Activated CD4-positive, alpha-beta T cell treated with anti-CD3 and anti-CD28 coated beads for 36 hours (primary cell): Measurements from ENCODE around the gene REM1. TPM values are rescaled to one million over a fixed set of nuclear protein-coding genes. Genes with fewer than 3 reads are reported as not detected.
"Not testable (repeated sequence)": the region's sequence is repeated elsewhere in the genome, so short reads cannot be mapped to it uniquely, and the experiment has no call there.

Experiments
- ATAC-seq: fragments of 200-7000 bp; cut with Tn5 transposase; one replicate; pipeline ENCODE4 v1.10.0; 2021; ENCODE audit warnings: mild to moderate bottlenecking, moderate library complexity
- CTCF ChIA-PET: fragments of 350-600 bp; sonication (Branson Sonifier 250); formaldehyde crosslinking; loops from one replicate; lab custom pipeline; 2021; ENCODE audit warnings: antibody characterized with exemption; lab: Charles Lee
- POLR2A ChIA-PET: fragments of 350-600 bp; sonication (Branson Sonifier 250); formaldehyde crosslinking; loops from one replicate; lab custom pipeline; 2021; ENCODE audit warnings: antibody characterized with exemption, inconsistent platforms; lab: Charles Lee
- DNase-seq: peaks from one replicate; pipeline ENCODE4 v3.0.0-alpha.2; 2020
- H3K27ac Mint-ChIP-seq: one replicate; pipeline ENCODE4 v1.8.0; 2021; ENCODE audit warnings: mixed read lengths
- H3K27me3 Mint-ChIP-seq: one replicate; pipeline ENCODE4 v1.8.0; 2021; ENCODE audit warnings: mixed read lengths
- H3K36me3 Mint-ChIP-seq: one replicate; pipeline ENCODE4 v1.8.0; 2021; ENCODE audit warnings: low read depth, mixed read lengths
- H3K4me1 Mint-ChIP-seq: one replicate; pipeline ENCODE4 v1.8.0; 2021; ENCODE audit warnings: mixed read lengths
- H3K4me3 Mint-ChIP-seq: one replicate; pipeline ENCODE4 v1.8.0; 2021; ENCODE audit warnings: mild to moderate bottlenecking, moderate library complexity, mixed read lengths
- H3K9me3 Mint-ChIP-seq: one replicate; pipeline ENCODE4 v1.8.0; 2021; ENCODE audit warnings: low read depth, mixed read lengths
- intact Hi-C, 2 experiments: fragments of 100-400 bp; cut with DNase I in 1 of 2; cut with micrococcal nuclease in 1 of 2; formaldehyde crosslinking; loops; one replicate each; pipeline versions ENCODE4 v1.14.2 to v1.15.1; 2022 to 2024; cut with DNase I, micrococcal nuclease
- total RNA-seq, 2 experiments: library from RNA; stranded (reverse); gene quantifications; one replicate each; pipeline ENCODE4 v1.2.3, GENCODE V29; 2021

REM1 gene
- total RNA-seq, 2 experiments from 2014 or later, result not detected

DNA sequence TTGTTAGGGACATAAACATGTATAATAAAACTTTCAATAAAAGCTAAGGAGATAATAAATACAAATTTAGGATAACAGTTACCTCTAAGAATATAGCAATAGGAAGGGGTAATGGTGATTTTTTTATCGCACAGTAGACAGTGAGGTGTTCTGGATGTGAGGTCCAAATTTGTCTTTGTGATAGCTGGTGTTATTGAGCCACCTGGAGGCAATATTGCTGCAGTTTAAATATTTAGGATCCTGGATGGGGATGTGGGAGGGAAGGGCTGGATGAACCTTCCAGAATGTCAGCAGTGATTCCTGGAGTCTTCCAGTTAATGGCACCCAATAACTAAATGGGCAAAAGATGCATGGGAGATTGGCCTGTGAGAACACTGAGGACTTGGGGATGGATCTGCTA, 20.7 kb upstream of the REM1 start:
- peaks cover 12% of the 10 kb centered on the region for H3K27me3 Mint-ChIP-seq
- H3K36me3 Mint-ChIP-seq, result no peaks in the 10 kb centered on the region
- no peak overlapping the region for H3K4me3 Mint-ChIP-seq
- intact Hi-C loops, result no loop called here
- H3K4me1 Mint-ChIP-seq, result no peaks in the 10 kb centered on the region
- no peaks in the 10 kb centered on the region for H3K9me3 Mint-ChIP-seq
- no peak overlapping the region for H3K27ac Mint-ChIP-seq
- POLR2A ChIA-PET, result no interaction called here
- DNase-seq (no peak), ATAC-seq (no peak)
- CTCF ChIA-PET, result interaction anchor here (0.7 to 2.4 kb wide), 2 partner anchors 14 to 48 kb away, joined by 3 to 14 read pairs; partner anchors contain the start of gene DEFB123

DNA sequence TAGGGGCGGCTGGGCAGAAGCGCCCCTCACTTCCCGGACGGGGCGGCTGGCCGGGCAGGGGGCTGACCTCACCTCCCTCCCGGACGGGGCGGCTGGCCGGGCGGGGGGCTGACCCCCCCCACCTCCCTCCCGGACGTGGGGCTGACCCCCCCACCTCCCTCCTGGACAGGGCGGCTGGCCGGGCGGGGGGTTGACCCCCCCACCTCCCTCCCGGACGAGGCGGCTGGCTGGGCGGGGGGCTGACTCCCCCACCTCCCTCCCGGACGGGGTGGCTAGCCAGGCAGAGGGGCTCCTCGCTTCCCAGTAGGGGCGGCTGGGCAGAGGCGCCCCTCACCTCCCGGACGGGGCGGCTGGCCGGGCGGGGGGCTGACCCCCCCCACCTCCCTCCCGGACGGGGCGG, 4.1 kb upstream of the REM1 start:
- CTCF ChIA-PET, DNase-seq, H3K4me1 Mint-ChIP-seq, ATAC-seq, POLR2A ChIA-PET, intact Hi-C loops, H3K9me3 Mint-ChIP-seq, H3K27ac Mint-ChIP-seq, H3K4me3 Mint-ChIP-seq, H3K36me3 Mint-ChIP-seq: not testable (repeated sequence)
- peaks cover 20% of the 10 kb centered on the region for H3K27me3 Mint-ChIP-seq

DNA sequence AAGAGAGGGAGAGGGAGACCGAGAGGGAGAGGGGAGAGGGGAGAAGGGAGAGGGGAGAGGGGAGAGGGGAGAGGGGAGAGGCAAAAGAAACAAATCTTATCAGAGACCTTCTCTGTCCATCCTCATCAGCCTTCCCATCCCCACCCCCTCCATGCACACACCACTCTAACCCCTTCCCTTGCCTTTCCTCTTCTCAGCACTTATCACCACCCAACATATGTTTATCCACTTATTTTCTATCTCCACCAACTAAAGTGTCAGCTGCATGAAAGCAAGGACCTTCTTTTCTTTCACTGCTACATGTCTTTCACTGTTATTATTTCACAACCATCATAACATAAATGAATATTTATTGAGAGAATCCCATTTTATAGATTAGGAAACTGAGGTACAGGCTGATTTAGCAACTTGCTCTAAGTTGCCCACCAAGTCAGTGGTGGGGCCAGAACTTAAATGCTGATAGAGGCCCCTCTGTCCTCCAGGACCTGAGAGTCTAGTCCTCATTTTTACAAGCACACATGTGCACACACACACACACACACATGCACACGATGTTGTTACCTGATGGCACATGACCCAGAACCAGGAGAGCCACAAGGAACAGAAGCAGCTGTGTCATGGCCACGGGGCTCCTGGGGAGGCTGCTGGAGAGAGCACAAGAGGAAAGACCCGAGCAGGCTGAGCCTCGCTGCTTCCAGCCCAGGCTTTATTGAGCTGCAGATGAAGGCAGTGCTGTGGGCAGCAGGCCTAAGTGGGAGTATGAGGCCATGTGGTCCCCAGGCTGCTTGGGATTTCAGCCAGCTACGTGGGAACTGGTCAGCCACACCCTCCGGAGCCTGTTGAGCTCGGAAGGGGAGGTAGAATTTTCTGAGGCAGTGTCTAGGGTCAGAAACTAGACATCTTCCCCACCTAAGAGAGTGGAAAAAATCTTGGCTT, 2.4 kb upstream of the REM1 start:
- Mint-ChIP-seq H3K36me3 (peaks cover 2% of the 10 kb centered on the region), H3K4me3 (no peak overlapping the region), H3K9me3 (peaks cover 3% of the 10 kb centered on the region), H3K4me1 (peaks cover 9% of the 10 kb centered on the region), H3K27ac (no peak overlapping the region), H3K27me3 (peaks cover 31% of the 10 kb centered on the region)
- intact Hi-C loops, result no loop called here
- ATAC-seq (no peak), DNase-seq (no peak)
- POLR2A ChIA-PET, result no interaction called here
- CTCF ChIA-PET, result interaction anchor here (3.3 kb wide), 1 partner anchor 31 kb away, joined by 16 read pairs; no protein-coding TSS in a partner anchor

DNA sequence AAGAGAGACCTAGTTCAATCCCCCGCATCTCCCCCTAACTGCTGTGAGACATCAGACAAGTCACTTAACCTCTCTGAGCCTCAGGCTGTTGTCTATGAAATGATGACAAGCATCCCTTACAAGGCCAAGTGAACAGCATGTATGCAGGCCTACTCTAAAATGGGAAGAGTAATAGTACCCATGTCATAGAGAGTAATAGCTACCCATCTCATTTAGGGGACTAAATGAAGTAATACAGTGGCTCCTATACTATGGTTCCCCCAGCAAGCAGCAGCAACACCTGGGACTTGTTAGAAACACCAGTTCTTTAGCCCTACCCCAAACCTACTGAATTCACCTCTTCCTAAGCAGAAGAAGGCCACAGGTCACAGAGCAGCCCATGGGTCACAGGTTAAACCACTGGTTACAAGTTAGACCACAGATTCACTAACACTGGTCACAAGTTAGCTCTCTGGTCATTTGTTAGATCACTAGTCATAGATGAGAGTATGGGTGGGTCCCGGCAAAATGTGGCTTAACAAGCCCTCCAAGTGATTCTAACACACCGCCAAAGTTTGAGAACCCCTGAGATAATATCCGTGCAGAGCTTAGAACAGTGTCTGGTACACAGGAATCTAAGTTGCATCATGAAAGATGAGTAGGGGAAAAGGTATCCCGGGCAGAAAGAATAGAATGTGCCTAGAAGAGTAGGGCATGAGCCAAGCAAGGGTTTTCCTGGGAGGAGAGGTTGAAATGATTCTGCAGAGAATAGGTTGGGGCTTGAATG, 1.6 kb upstream of the REM1 start:
- Mint-ChIP-seq H3K36me3 (peaks cover 2% of the 10 kb centered on the region), H3K4me3 (no peak overlapping the region), H3K27me3 (peaks cover 34% of the 10 kb centered on the region), H3K4me1 (peaks cover 9% of the 10 kb centered on the region), H3K27ac (no peak overlapping the region), H3K9me3 (peaks cover 3% of the 10 kb centered on the region)
- DNase-seq (no peak), ATAC-seq (no peak)
- intact Hi-C loops, result no loop called here
- POLR2A ChIA-PET, result interaction anchor here (0.6 to 1.1 kb wide), 2 partner anchors 8 to 125 kb away, joined by 3 to 8 read pairs; no protein-coding TSS in a partner anchor
- CTCF ChIA-PET, result interaction anchor here (1.5 to 3.3 kb wide), 2 partner anchors 12 to 30 kb away, joined by 3 to 16 read pairs; no protein-coding TSS in a partner anchor

DNA sequence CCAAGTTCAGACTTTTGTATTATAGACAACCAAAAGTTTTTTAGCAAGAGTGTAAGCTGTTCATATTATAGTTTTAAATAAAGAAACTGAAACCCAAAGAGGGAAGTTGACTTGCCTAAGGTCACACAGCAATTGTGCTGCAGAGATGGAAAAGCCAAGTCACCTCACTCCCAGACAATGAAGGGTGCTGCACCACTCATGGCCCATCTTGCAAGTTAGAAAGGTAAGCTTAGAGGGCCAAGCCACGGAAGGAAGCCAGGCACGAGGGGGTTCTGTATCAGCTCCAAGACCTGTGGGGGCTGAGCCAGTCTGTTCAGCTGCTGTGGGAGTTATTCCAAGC, 1.0 kb upstream of the REM1 start:
- ChIA-PET POLR2A (interaction anchor here (1.1 kb wide), 1 partner anchor 125 kb away, joined by 8 read pairs; no protein-coding TSS in a partner anchor), CTCF (interaction anchor here (1.5 to 3.3 kb wide), 2 partner anchors 13 to 29 kb away, joined by 3 to 16 read pairs; no protein-coding TSS in a partner anchor)
- peaks cover 3% of the 10 kb centered on the region for H3K9me3 Mint-ChIP-seq
- H3K36me3 Mint-ChIP-seq, result peaks cover 2% of the 10 kb centered on the region
- H3K4me1 Mint-ChIP-seq, result peaks cover 9% of the 10 kb centered on the region
- no peak overlapping the region for H3K27ac Mint-ChIP-seq
- no peak overlapping the region for H3K4me3 Mint-ChIP-seq
- intact Hi-C loops, result no loop called here
- ATAC-seq, result peak; percentile 66
- DNase-seq, result no peak
- H3K27me3 Mint-ChIP-seq, result peaks cover 34% of the 10 kb centered on the region

DNA sequence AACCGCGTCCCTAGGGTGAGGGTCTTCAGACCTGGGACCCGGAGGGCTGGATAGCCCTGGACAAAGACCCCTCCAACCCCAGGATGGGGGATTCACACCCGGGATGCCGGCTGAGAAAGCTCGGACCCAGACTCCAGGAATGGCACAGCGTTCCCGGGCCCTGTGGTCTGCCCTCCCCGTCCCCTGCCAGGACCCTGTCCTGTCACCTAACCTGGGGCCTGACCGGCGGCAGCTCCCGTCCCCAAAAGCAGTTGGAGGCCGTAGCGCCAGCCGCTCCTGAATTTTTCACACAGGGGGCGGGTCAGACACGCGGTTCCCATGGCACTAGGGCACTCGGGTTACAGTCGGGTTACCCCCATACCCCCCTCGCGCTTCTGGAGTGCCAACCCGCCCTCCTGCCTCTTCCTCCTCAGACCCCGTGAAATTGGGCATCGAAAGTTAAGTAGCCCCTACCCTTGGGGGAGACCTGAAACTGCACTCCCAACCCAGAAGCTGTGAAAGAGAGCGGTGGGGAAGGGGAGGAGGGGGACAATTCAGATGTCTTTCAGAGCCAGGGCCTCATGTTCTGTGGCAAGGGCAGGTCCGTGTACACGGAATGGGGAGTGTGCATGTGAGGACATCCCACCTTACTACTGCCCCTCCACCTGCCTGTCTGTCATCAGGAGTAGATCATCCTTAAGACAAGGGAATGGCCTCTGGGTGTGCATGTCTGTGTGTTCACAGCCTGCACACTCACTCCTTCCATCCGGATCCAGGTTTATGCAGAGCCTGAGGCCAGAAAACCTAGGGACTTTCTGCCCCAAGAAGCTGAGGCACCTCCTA, 595 bp downstream of the REM1 start:
- ChIA-PET CTCF (interaction anchor here (0.7 to 3.3 kb wide), 2 partner anchors 28 to 35 kb away, joined by 3 to 16 read pairs; partner anchors contain the start of gene DEFB123), POLR2A (no interaction called here)
- Mint-ChIP-seq H3K27ac (no peak overlapping the region), H3K9me3 (peaks cover 3% of the 10 kb centered on the region), H3K4me3 (no peak overlapping the region), H3K36me3 (peaks cover 2% of the 10 kb centered on the region), H3K4me1 (peaks cover 9% of the 10 kb centered on the region), H3K27me3 (peaks cover 34% of the 10 kb centered on the region)
- intact Hi-C loops, result no loop called here
- DNase-seq (no peak), ATAC-seq (no peak)

DNA sequence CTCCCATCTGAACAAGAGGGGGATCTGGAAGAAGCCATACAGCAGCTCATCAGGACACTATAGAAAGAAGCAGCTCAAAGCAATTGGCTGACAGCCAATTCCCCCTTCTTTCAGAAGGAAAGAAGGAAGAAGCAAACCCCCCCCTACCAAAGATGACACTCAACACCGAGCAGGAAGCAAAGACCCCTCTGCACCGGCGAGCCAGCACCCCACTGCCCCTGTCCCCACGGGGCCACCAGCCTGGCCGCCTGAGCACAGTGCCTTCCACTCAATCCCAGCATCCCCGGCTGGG, 1.2 kb downstream of the REM1 start:
- ChIA-PET POLR2A (no interaction called here), CTCF (no interaction called here)
- Mint-ChIP-seq H3K4me1 (peaks cover 9% of the 10 kb centered on the region), H3K27me3 (peaks cover 34% of the 10 kb centered on the region), H3K4me3 (no peak overlapping the region), H3K9me3 (peaks cover 3% of the 10 kb centered on the region), H3K36me3 (peaks cover 2% of the 10 kb centered on the region), H3K27ac (no peak overlapping the region)
- no peak for ATAC-seq
- no peak for DNase-seq
- intact Hi-C loops, result no loop called here

DNA sequence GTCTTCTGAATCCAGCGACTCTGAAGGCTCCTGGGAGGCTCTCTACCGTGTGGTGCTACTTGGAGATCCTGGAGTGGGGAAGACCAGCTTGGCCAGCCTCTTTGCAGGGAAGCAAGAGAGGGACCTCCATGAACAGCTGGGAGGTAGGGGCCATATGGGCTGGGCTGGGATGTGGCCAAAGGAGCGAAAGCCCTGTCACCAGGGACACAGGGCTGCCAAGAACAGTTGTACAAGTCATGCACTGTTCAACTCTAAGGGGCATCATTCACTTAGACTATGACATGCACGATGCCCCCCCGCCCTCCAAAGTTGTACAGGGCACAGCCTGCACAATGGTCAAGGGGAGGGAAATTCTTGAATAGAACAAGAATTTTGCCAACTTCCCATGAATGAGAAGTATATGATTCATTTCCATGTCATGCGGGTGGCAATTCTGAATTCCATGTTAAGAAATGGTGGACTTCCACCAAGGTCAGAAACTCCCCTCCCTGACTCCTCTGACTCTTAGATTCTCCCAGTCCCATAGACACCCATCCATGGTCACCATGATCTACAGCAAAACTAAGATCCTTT, 1.6 kb downstream of the REM1 start:
- no peak for ATAC-seq
- CTCF ChIA-PET, result interaction anchor here (1.8 kb wide), 1 partner anchor 26 kb away, joined by 7 read pairs; no protein-coding TSS in a partner anchor

DNA sequence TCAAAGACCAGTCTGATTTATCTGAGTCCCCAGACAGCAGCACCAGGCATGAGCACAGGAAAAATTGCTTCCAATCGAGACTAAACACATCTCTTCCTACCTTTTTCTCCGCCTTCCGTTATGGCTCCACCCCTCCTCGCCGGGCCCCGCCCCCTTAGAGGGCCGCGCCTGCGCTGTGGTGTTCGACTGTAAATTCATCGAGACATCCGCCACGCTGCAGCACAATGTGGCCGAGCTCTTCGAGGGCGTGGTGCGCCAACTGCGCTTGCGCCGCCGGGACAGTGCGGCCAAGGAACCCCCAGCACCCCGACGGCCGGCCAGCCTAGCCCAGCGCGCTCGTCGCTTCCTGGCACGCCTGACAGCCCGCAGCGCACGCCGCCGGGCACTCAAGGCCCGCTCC, 8.9 kb downstream of the REM1 start:
- Mint-ChIP-seq H3K4me3 (no peak overlapping the region), H3K27ac (no peak overlapping the region), H3K36me3 (no peaks in the 10 kb centered on the region), H3K9me3 (no peaks in the 10 kb centered on the region), H3K27me3 (peaks cover 26% of the 10 kb centered on the region), H3K4me1 (peaks cover 9% of the 10 kb centered on the region)
- peak; percentile 57 for ATAC-seq
- POLR2A ChIA-PET, result no interaction called here
- intact Hi-C loops, result no loop called here
- DNase-seq, result peak; percentile 53
- CTCF ChIA-PET, result no interaction called here

More for the DNA sequence above, 1.6 kb downstream of the REM1 start:
- H3K4me3 Mint-ChIP-seq, result no peak overlapping the region
- DNase-seq, result no peak
- peaks cover 37% of the 10 kb centered on the region for H3K27me3 Mint-ChIP-seq
- H3K27ac Mint-ChIP-seq, result no peak overlapping the region
- H3K4me1 Mint-ChIP-seq, result peaks cover 9% of the 10 kb centered on the region
- peaks cover 2% of the 10 kb centered on the region for H3K36me3 Mint-ChIP-seq
- intact Hi-C loops, result no loop called here
- POLR2A ChIA-PET, result no interaction called here
- peaks cover 3% of the 10 kb centered on the region for H3K9me3 Mint-ChIP-seq

DNA sequence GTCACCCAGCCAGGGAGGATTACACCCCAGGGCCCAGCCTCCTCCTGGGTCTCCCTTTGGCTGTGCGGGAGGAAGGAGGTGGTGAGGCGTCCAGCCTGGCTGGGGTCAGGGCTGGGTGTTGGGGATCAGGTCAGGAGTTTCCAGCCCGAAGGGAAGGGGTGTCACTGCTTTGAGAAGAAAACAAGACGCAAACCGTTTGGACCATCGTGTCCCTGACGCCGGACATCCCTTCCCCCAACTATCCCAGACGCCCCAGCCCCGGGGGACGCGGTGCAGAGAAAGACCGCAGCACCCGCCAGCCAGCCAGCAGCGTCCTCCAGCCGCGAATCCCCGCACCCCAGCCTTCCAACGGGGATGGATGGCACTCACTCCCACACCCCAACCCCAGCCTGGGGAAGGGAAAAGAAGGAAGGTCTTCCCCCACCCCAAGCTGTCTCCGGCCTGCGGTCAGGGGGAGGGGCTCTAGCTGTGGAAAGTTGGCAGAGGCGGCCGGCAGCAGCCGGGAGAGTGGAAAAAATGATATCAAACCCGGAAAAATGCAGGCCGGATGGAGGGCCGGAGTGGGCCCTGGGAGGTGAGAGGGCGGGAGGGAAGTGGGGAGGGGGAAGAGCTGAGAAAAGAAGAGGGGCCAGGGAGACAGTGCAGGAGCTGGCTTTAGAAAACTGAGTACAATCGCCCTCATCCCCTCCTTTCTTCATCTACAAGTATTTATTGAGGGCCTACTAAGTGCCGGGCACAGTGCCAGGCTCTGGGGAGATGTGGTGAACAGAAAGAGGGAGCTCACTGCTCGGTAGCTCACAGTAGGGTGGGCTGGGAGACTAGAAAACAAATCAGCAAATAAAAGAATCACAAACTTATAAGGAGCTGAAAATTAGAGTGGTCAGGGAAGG, 10.6 kb downstream of the REM1 start:
- intact Hi-C loops, result no loop called here
- DNase-seq, result peak; percentile 40
- ChIA-PET POLR2A (no interaction called here), CTCF (interaction anchor here (0.6 to 3.2 kb wide), 4 partner anchors 11 to 115 kb away, joined by 3 to 22 read pairs (median 5); no protein-coding TSS in a partner anchor)
- no peak for ATAC-seq
- H3K36me3 Mint-ChIP-seq, result no peaks in the 10 kb centered on the region
- H3K27ac Mint-ChIP-seq, result no peak overlapping the region
- H3K27me3 Mint-ChIP-seq, result peaks cover 26% of the 10 kb centered on the region
- H3K4me1 Mint-ChIP-seq, result peaks cover 9% of the 10 kb centered on the region
- no peaks in the 10 kb centered on the region for H3K9me3 Mint-ChIP-seq
- no peak overlapping the region for H3K4me3 Mint-ChIP-seq
